Aorta (tissue), 5 donors: ENCODE results near the gene FILIP1L. TPM values are rescaled to one million over a fixed set of nuclear protein-coding genes. Genes with fewer than 3 reads are reported as not detected.
A peak's percentile ranks its signal among the peaks of the same experiment; 100 is the strongest.
"Not testable (repeated sequence)": the region's sequence is repeated elsewhere in the genome, so short reads cannot be mapped to it uniquely, and the experiment has no call there.

Experiments used
- ATAC-seq: fragments of 200-7000 bp; cut with Tn5 transposase; one replicate; pipeline ENCODE4 v1.9.1; 2022; ENCODE audit warnings: moderate library complexity; ENCODE audit not compliant: low FRiP score
- DNase-seq, 2 donors: peaks; one replicate each; pipeline ENCODE4 v3.0.0-alpha.2; 2020
- H3K27ac ChIP-seq, 2 donors: one replicate each; pipeline ENCODE4 v1.5.1; 2013; ENCODE audit warnings: low read length in 2 of 2, mild to moderate bottlenecking in 2 of 2, moderate library complexity in 2 of 2, control low read depth in 1 of 2, inconsistent platforms in 1 of 2, low read depth in 1 of 2
- H3K27me3 ChIP-seq, 2 donors: one replicate each; pipeline ENCODE4 v1.6.1; 2013; ENCODE audit warnings: control low read depth in 1 of 2, low read length in 1 of 2, mild to moderate bottlenecking in 1 of 2, moderate library complexity in 1 of 2; ENCODE audit not compliant: insufficient read depth in 2 of 2, control insufficient read depth in 1 of 2
- H3K36me3 ChIP-seq, 2 donors: one replicate each; pipeline ENCODE4 v1.6.1; 2013; ENCODE audit warnings: control low read depth in 1 of 2, low read length in 1 of 2, mild to moderate bottlenecking in 1 of 2; ENCODE audit not compliant: insufficient read depth in 2 of 2, control insufficient read depth in 1 of 2
- H3K4me1 ChIP-seq, 2 donors: one replicate each; pipeline ENCODE4 v1.6.1; 2013; ENCODE audit warnings: low read length in 2 of 2, control low read depth in 1 of 2, mild to moderate bottlenecking in 1 of 2, moderate library complexity in 1 of 2; ENCODE audit not compliant: insufficient read depth in 2 of 2, control insufficient read depth in 1 of 2
- H3K4me3 ChIP-seq, 2 donors: one replicate each; pipeline ENCODE4 v1.5.1; 2013; ENCODE audit warnings: low read length in 2 of 2, control low read depth in 1 of 2, mild to moderate bottlenecking in 1 of 2
- H3K9me3 ChIP-seq: one replicate; pipeline ENCODE4 v1.6.1; 2013; ENCODE audit warnings: mild to moderate bottlenecking, low read length; ENCODE audit not compliant: control insufficient read depth
- WGBS, 2 donors: extraction: QIAGEN DNeasy Blood & Tissue Kit; methylation state at CpG; one replicate each; pipeline ENCODE4 v1.1.7; 2013; 5-methylcytosine and 5-hydroxymethylcytosine counted together
- intact Hi-C, 2 donors: fragments of 100-400 bp; cut with DNase I; formaldehyde crosslinking; loops; one replicate each; pipeline versions ENCODE4 v1.14.2 to v1.15.0; 2022
- polyA plus RNA-seq, 2 donors: library from polyadenylated mRNA; stranded (reverse); fragments of 200-250 nt; gene quantifications; one replicate each; pipeline ENCODE4 v1.2.3, GENCODE V29; 2013
- total RNA-seq, 2 donors: library from RNA; stranded (reverse); fragmentation: NEBNext Ultra II Directional; extraction: Animal tissue kit (Norgen Biotek cat#: 25700); gene quantifications; one replicate each; pipeline ENCODE4 v1.2.1, GENCODE V29; 2021
- donor health status: healthy with polysubstance abuse.
- donor health status: Bipolar disorder and iron deficiency.
- donor health status: DM: no; HTN: no; CAD: no.
- donor health status: DM: no; HTN: no; CAD: no.
- donor health status: DM: yes; HTN: yes; CAD: no.

The FILIP1L gene
- total and polyA plus RNA-seq, 4 donors = 168 to 861 (median 251) TPM

- WGBS, 2 donors = 53 to 55% methylated on average over 2 of the region's 2 CpGs
- Histone ChIP-seq H3K9me3 (no peaks in the 10 kb centered on the region), H3K4me3 (no peak overlapping the region), H3K27ac (peak overlapping the region; percentile 6 to 82), H3K36me3 (no peaks in the 10 kb centered on the region), H3K27me3 (no peaks in the 10 kb centered on the region), H3K4me1 (peaks cover 6 to 8% of the 10 kb centered on the region in 2 donors)
- DNase-seq (no peak), ATAC-seq (no peak)
- intact Hi-C loops = loop anchor here in 1 of 2 donors (5.0 kb wide), 1 partner anchor 63 kb away; no protein-coding TSS in a partner anchor
Observed at GRCh38 chr3:100099621-100100020, 14.7 kb downstream of the FILIP1L start.

- ATAC-seq = no peak
- Histone ChIP-seq H3K4me3 (no peak overlapping the region), H3K9me3 (no peaks in the 10 kb centered on the region), H3K4me1 (peaks cover 2 to 8% of the 10 kb centered on the region in 2 donors), H3K27ac (peak overlapping the region in 1 of 2 donors; percentile 86), H3K36me3 (no peaks in the 10 kb centered on the region), H3K27me3 (no peaks in the 10 kb centered on the region)
- intact Hi-C loops = no loop called here
- no peak for DNase-seq
Observed at GRCh38 chr3:100098784-100099070, 15.6 kb downstream of the FILIP1L start.

DNA sequence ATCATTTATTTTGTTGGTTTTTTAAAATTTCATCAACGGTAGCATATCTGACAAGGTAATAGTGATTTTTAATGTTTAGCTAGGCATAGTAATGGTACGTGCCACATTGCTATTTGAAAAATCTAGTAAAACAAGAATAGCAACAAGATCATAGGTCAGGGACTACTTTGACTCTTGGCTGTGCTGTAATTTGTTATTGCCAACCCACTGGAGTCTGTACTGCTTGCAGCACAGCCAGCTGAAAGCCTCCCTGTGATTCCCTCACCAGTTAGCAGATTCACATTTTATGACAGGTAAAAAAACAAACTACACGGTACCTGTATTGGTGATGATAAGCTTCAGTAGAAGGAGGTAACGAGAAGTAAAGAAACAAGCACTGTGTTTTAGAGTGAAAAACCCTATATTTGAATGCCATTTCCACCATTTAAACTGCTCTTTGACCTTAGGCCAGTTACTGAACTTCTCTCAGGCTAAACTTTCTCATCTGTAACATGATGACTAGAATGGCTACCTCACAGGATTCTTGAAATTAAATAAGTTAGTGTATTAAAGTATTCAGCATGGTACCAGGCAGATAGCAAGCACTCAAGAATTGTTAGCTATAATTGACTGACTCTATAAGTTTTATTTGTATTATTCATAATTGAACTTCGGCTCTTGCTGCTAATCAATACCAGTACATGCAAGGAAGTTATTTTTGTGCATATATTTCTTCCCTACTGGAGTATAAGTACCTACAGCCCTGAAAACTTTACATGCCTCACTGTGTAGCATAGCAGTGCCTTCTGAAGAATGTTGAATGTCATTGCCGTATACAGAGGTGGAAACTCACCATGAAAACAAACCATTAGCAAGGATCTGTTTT is 16.1 kb downstream of the FILIP1L start:
- Histone ChIP-seq H3K9me3 (no peaks in the 10 kb centered on the region), H3K27me3 (no peaks in the 10 kb centered on the region), H3K36me3 (no peaks in the 10 kb centered on the region), H3K27ac (peak overlapping the region; percentile 17 to 86), H3K4me3 (no peak overlapping the region), H3K4me1 (peaks cover 2 to 5% of the 10 kb centered on the region in 2 donors)
- peak; percentile 83 for ATAC-seq
- no peak for DNase-seq
- 23 to 24% methylated on average over 6 of the region's 6 CpGs for whole genome bisulfite sequencing, 2 donors
- intact Hi-C loops = no loop called here

DNA sequence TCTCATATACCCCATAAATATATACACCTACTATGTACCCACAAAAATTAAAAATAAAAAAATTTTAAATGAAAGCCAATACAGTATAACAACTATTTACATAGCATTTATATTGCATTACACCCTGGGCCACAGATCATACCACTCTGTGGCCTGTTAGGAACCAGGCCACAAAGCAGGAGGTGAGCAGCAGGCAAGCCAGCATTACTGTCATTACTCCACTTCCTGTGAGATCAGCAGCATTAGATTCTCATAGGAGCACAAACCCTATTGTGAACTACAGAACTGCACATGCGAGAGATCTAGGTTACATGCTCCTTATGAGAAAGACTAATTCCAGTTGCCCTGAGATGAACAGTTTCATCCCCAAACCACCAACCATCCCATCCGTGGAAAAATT is 17.4 kb downstream of the FILIP1L start:
- WGBS, 2 donors = 96 to 97% methylated on average over 2 of the region's 2 CpGs
- intact Hi-C loops = no loop called here
- peak overlapping the region in 1 of 2 donors; percentile 78 for H3K27ac ChIP-seq
- no peaks in the 10 kb centered on the region for H3K27me3 ChIP-seq
- no peaks in the 10 kb centered on the region for H3K9me3 ChIP-seq
- ATAC-seq (no peak), DNase-seq (no peak)
- no peaks in the 10 kb centered on the region for H3K36me3 ChIP-seq
- no peak overlapping the region for H3K4me3 ChIP-seq
- peaks cover 0 to 2% of the 10 kb centered on the region in 2 donors for H3K4me1 ChIP-seq

GRCh38 chr3:100096286-100096685 is 18.0 kb downstream of the FILIP1L start:
- WGBS, 2 donors = 97 to 99% methylated on average over 1 of the region's 1 CpG
- H3K9me3 ChIP-seq, H3K4me1 ChIP-seq, DNase-seq, ATAC-seq, intact Hi-C loops, H3K27me3 ChIP-seq, H3K4me3 ChIP-seq, H3K27ac ChIP-seq, H3K36me3 ChIP-seq: not testable (repeated sequence)

DNA sequence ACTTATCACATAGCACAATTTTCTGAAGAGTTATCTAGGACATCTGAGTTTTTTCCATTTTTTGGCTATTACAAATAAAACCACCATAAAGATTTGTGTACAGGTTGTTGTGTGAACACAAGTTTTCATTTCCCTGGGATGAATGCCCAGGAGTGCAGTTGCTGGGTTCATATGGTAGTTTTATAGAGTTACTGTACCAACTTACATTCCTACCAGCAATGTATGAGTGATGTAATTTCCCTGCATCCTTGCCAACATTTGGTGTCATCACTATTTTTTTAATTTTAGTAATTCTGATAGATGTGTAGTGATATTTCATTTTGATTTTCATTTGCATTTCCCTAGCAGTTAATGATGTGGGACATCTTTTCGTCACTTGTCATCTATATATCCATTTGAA is 20.5 kb downstream of the FILIP1L start:
- intact Hi-C loops = no loop called here
- 98 to 100% methylated on average over 1 of the region's 1 CpG for WGBS, 2 donors

GRCh38 chr3:100090669-100091005 is 23.7 kb downstream of the FILIP1L start:
- H3K4me1 ChIP-seq = peaks cover 0 to 3% of the 10 kb centered on the region in 2 donors
- H3K27me3 ChIP-seq = no peaks in the 10 kb centered on the region
- H3K27ac ChIP-seq = peak overlapping the region in 1 of 2 donors; percentile 57
- H3K36me3 ChIP-seq = no peaks in the 10 kb centered on the region
- intact Hi-C loops = no loop called here
- no peaks in the 10 kb centered on the region for H3K9me3 ChIP-seq
- no peak overlapping the region for H3K4me3 ChIP-seq
- no peak for DNase-seq
- no peak for ATAC-seq

More for the DNA sequence above, 20.5 kb downstream of the FILIP1L start:
- DNase-seq = no peak
- no peaks in the 10 kb centered on the region for H3K36me3 ChIP-seq
- peaks cover 0 to 2% of the 10 kb centered on the region in 2 donors for H3K4me1 ChIP-seq
- no peaks in the 10 kb centered on the region for H3K9me3 ChIP-seq
- H3K4me3 ChIP-seq = no peak overlapping the region
- no peaks in the 10 kb centered on the region for H3K27me3 ChIP-seq
- no peak for ATAC-seq
- H3K27ac ChIP-seq = no peak overlapping the region

DNA sequence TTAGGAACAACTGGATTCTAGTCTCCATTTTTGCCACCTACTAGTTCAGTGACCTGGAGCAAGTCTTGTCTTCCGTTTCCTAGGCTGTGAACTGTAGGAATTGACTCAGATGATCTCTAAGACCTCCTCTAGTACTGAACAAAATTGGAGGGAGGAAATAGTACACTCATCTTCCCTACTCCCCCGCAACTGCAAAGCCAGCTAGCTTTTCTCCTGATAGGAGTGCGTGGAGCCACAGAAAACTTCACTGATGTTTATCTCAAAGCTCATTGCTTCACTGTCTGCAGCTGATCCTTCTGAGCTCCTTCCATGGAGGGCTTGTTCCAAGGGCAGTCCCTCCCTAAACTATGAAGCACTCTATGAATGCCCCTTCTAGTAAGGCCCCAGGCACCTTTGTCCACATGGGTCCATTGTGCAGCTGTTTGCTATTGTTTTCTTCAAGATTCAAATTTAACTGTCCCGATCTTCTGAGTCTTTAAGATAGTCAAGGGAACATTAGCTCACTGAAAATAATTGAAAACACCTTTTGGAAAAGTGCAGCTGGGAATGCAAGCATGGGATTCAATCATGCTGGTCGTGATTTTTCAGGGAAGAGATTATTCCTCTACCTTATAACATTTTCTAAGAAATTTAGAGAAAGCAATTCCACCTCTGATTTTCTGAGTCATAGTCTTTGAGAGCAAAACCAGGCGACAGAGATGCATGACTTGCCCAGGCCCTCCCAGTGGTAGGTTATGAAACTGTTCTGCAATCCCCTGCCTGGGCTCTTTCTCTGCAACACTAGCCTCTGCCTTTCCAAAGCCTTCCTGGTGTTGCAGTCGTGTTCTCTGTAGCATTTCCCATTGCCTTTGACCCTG is 24.3 kb downstream of the FILIP1L start:
- ATAC-seq (peak; percentile 54), DNase-seq (peak in 1 of 2 donors; percentile 45)
- Histone ChIP-seq H3K27me3 (no peaks in the 10 kb centered on the region), H3K36me3 (no peaks in the 10 kb centered on the region), H3K9me3 (no peaks in the 10 kb centered on the region), H3K4me3 (no peak overlapping the region), H3K4me1 (peaks cover 0 to 3% of the 10 kb centered on the region in 2 donors), H3K27ac (no peak overlapping the region)
- 74 to 84% methylated on average over 7 of the region's 7 CpGs for WGBS, 2 donors
- intact Hi-C loops = loop anchor here in 1 of 2 donors (10.0 kb wide), 1 partner anchor 65 kb away; no protein-coding TSS in a partner anchor
